ENCODE results near the gene MYG1.
A peak's percentile ranks its signal among the peaks of the same experiment; 100 is the strongest.

Gene MYG1

GRCh38 chr12:53267999-53268629, 31.4 kb upstream of the MYG1 start, which contains the start of gene ESPL1:
Gene ESPL1, plus strand, starts transcription at chr12:53268299. Its CDS starts 468 bp downstream, at chr12:53268767.
- no peaks in the 10 kb centered on the region for H3K9me3 ChIP-seq
- peak; percentile 86 for DNase-seq
- peaks cover 23% of the 10 kb centered on the region for H3K36me3 ChIP-seq
- H3K4me3 ChIP-seq (ENCODE audit: low read depth, low read length) = peak within 1 kb of the TSS; percentile 97
- H3K4me1 ChIP-seq = no peaks in the 10 kb centered on the region
- TF ChIP-seq CTCF (IDR thresholded peaks at IDR 0.05; ENCODE audit: low read depth, low read length) = peak; percentile 57
- H3K27me3 ChIP-seq = no peaks in the 10 kb centered on the region

- Histone ChIP-seq H3K4me3 (ENCODE audit: low read depth, low read length) (peak overlapping the region; percentile 97), H3K27me3 (no peaks in the 10 kb centered on the region), H3K4me1 (no peaks in the 10 kb centered on the region), H3K9me3 (no peaks in the 10 kb centered on the region), H3K36me3 (peaks cover 28% of the 10 kb centered on the region)
- no peak for DNase-seq
- TF ChIP-seq CTCF (IDR thresholded peaks at IDR 0.05; ENCODE audit: low read depth, low read length) = no peak
These were observed 30.6 kb upstream of the MYG1 start for GRCh38 chr12:53268630-53269562.

- no peak for DNase-seq
These were observed 25.1 kb upstream of the MYG1 start for GRCh38 chr12:53274445-53274844.

GRCh38 chr12:53276511-53276910, 23.0 kb upstream of the MYG1 start:
- Histone ChIP-seq H3K36me3 (peaks cover 79% of the 10 kb centered on the region), H3K4me1 (no peaks in the 10 kb centered on the region), H3K4me3 (ENCODE audit: low read depth, low read length) (no peak overlapping the region), H3K9me3 (no peaks in the 10 kb centered on the region), H3K27me3 (no peaks in the 10 kb centered on the region)
- DNase-seq = no peak
- no peak for TF ChIP-seq CTCF (IDR thresholded peaks at IDR 0.05; ENCODE audit: low read depth, low read length)

More at GRCh38 chr12:53274445-53274844, 25.1 kb upstream of the MYG1 start:
- Histone ChIP-seq H3K4me1 (no peaks in the 10 kb centered on the region), H3K4me3 (ENCODE audit: low read depth, low read length) (no peak overlapping the region), H3K9me3 (no peaks in the 10 kb centered on the region), H3K36me3 (peaks cover 78% of the 10 kb centered on the region), H3K27me3 (no peaks in the 10 kb centered on the region)
- TF ChIP-seq CTCF (IDR thresholded peaks at IDR 0.05; ENCODE audit: low read depth, low read length) = no peak

GRCh38 chr12:53277981-53278380, 21.5 kb upstream of the MYG1 start:
- Histone ChIP-seq H3K27me3 (no peaks in the 10 kb centered on the region), H3K9me3 (no peaks in the 10 kb centered on the region), H3K36me3 (peaks cover 89% of the 10 kb centered on the region), H3K4me1 (no peaks in the 10 kb centered on the region), H3K4me3 (ENCODE audit: low read depth, low read length) (no peak overlapping the region)
- no peak for TF ChIP-seq CTCF (IDR thresholded peaks at IDR 0.05; ENCODE audit: low read depth, low read length)
- no peak for DNase-seq

All from BE2C (cell line).